GM12878 (cell line): ENCODE measurements around the gene B3GALT6.

ENCODE experiments used
- BACH1 ChIP-seq: fragments of 450-650 bp; IDR thresholded peaks from 2 replicates; pipeline ENCODE4 v1.6.1; 2017; ENCODE audit warnings: mild to moderate bottlenecking, borderline replicate concordance
- BHLHE40 ChIP-seq, 2 experiments: fragments of 450-650 bp in 1 of 2; IDR thresholded peaks; 2 replicates each; pipeline ENCODE4 v1.6.1; 2011 to 2017; ENCODE audit warnings: low read depth in 2 of 2, borderline replicate concordance in 1 of 2, improper control_type of control experiment in 1 of 2, low read length in 1 of 2, mild to moderate bottlenecking in 1 of 2
- CEBPB ChIP-seq, 2 experiments: fragments of 150-350 bp in 1 of 2; IDR thresholded peaks; 2 replicates each; pipeline ENCODE4 v1.6.1; 2012 to 2014; ENCODE audit warnings: low read depth in 2 of 2, low read length in 2 of 2, borderline replicate concordance in 1 of 2, inconsistent platforms in 1 of 2
- CTCF ChIP-seq, 3 experiments: IDR thresholded peaks in 2 of 3; conservative IDR thresholded peaks in 1 of 3; 2 replicates each; pipeline ENCODE4 v1.5.1; 2011; ENCODE audit warnings: low read depth in 3 of 3, low read length in 3 of 3, mild to moderate bottlenecking in 3 of 3, control low read depth in 2 of 3, moderate library complexity in 2 of 3, inconsistent platforms in 1 of 3, mixed read lengths in 1 of 3; ENCODE audit not compliant: control insufficient read depth in 2 of 3, insufficient read depth in 1 of 3; ENCODE audit errors: extremely low read depth in 1 of 3
- KDM1A ChIP-seq: fragments of 200-600 bp; sonication (generic); IDR thresholded peaks from 2 replicates; pipeline ENCODE4 v1.6.1; 2016; ENCODE audit warnings: borderline replicate concordance
- MLLT1 ChIP-seq: fragments of 450-650 bp; IDR thresholded peaks from 2 replicates; pipeline ENCODE4 v1.6.1; 2016; ENCODE audit warnings: mild to moderate bottlenecking
- MYC ChIP-seq: IDR thresholded peaks from 2 replicates; pipeline ENCODE4 v1.6.1; 2011; ENCODE audit warnings: mild to moderate bottlenecking, low read length, moderate library complexity, inconsistent platforms; ENCODE audit not compliant: insufficient read depth, insufficient replicate concordance, insufficient read length, severe bottlenecking
- NKRF ChIP-seq: fragments of 450-650 bp; conservative IDR thresholded peaks from 2 replicates; pipeline ENCODE4 v1.6.1; 2017; ENCODE audit warnings: mild to moderate bottlenecking, moderate library complexity
- TF ChIP-seq, protein P1 (sequence below): fragments of 450-650 bp; IDR thresholded peaks from 2 replicates; pipeline ENCODE4 v1.6.1; 2016; ENCODE audit warnings: mild to moderate bottlenecking, moderate library complexity, borderline replicate concordance

DNA sequence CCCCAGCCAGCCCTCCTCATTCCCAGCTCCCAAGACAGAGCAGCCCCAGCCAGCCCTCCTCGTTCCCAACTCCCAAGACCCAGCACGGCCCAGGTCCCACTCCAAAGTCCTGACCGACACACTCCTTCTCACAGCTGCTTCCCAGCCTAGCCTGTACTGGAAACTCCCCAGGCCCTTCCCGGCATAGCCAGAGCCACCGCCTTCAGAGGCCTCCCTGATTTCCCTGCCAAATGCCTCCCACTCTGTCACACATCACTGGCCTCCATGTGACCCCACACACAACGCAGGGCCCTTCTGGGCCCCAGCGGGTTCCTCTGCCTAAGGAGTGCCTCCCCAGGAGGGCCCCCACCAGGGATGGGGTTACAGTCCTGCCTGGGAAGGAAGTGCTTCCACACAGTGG, 38.8 kb downstream of the B3GALT6 start:
- TF ChIP-seq, protein P1, sequence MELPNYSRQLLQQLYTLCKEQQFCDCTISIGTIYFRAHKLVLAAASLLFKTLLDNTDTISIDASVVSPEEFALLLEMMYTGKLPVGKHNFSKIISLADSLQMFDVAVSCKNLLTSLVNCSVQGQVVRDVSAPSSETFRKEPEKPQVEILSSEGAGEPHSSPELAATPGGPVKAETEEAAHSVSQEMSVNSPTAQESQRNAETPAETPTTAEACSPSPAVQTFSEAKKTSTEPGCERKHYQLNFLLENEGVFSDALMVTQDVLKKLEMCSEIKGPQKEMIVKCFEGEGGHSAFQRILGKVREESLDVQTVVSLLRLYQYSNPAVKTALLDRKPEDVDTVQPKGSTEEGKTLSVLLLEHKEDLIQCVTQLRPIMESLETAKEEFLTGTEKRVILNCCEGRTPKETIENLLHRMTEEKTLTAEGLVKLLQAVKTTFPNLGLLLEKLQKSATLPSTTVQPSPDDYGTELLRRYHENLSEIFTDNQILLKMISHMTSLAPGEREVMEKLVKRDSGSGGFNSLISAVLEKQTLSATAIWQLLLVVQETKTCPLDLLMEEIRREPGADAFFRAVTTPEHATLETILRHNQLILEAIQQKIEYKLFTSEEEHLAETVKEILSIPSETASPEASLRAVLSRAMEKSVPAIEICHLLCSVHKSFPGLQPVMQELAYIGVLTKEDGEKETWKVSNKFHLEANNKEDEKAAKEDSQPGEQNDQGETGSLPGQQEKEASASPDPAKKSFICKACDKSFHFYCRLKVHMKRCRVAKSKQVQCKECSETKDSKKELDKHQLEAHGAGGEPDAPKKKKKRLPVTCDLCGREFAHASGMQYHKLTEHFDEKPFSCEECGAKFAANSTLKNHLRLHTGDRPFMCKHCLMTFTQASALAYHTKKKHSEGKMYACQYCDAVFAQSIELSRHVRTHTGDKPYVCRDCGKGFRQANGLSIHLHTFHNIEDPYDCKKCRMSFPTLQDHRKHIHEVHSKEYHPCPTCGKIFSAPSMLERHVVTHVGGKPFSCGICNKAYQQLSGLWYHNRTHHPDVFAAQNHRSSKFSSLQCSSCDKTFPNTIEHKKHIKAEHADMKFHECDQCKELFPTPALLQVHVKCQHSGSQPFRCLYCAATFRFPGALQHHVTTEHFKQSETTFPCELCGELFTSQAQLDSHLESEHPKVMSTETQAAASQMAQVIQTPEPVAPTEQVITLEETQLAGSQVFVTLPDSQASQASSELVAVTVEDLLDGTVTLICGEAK: no peak
- TF ChIP-seq BACH1 (no peak), MLLT1 (no peak), KDM1A (no peak), CTCF (IDR thresholded peaks at IDR 0.05 in 2 of 3, conservative IDR thresholded peaks at IDR 0.05 in 1 of 3; ENCODE audit: control insufficient read depth in 2 of 3, extremely low read depth in 1 of 3, insufficient read depth in 1 of 3, low read depth in 3 of 3, low read length in 3 of 3) (no peak), BHLHE40 (IDR thresholded peaks at IDR 0.05; ENCODE audit: borderline replicate concordance in 1 of 2, low read depth in 2 of 2, low read length in 1 of 2) (no peak), MYC (no peak), NKRF (no peak), CEBPB (IDR thresholded peaks at IDR 0.05; ENCODE audit: borderline replicate concordance in 1 of 2, low read depth in 2 of 2, low read length in 2 of 2) (no peak)
